ENCODE measurements around the gene TTYH2.

DNA sequence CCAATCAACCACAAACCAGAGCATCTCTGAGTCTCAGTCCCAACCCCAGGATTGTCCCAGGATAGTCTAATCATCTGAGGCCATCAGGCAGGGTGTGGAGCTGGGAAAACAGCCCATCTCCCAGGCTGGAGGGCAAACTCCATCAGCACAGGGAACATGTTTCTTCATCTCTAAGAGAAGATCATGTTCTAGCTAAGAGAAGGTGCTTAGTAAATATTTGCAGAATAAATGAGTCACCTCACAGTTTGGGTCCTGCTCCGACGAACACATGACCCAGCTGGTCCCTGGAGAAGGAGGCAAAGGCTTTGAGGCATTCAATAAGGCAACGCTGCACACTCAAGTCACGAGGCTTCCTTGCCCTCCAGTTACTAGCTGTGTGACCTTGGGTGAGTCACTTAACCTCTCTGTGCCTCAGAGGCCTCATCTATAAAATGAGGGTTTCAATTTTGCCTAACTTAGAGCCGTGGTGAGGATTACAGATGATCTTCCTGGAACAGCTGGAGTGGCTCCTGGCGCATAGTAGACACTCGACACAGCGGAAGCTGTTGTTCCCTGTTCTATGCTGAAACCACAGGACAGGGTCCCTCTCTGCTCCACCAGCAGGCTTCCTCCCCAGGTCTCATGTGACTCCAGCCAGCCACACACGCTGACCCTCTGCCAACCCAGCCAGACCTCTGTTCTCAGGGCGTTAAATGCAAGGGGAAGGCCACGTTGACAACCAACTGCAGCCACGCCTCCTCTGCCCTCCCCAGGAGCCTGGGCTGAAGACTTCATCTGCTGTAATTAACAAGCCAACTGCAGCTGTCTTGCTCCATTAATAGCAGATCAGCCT is 20.2 kb upstream of the TTYH2 start:
- TF ChIP-seq, protein P1, sequence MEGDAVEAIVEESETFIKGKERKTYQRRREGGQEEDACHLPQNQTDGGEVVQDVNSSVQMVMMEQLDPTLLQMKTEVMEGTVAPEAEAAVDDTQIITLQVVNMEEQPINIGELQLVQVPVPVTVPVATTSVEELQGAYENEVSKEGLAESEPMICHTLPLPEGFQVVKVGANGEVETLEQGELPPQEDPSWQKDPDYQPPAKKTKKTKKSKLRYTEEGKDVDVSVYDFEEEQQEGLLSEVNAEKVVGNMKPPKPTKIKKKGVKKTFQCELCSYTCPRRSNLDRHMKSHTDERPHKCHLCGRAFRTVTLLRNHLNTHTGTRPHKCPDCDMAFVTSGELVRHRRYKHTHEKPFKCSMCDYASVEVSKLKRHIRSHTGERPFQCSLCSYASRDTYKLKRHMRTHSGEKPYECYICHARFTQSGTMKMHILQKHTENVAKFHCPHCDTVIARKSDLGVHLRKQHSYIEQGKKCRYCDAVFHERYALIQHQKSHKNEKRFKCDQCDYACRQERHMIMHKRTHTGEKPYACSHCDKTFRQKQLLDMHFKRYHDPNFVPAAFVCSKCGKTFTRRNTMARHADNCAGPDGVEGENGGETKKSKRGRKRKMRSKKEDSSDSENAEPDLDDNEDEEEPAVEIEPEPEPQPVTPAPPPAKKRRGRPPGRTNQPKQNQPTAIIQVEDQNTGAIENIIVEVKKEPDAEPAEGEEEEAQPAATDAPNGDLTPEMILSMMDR (IDR thresholded peaks at IDR 0.05): no peak
- TF ChIP-seq POLR2AphosphoS5 (IDR thresholded peaks at IDR 0.05): peak in 2 of 3 donors; percentile 16 to 61
- no peak for TF ChIP-seq POLR2A (IDR thresholded peaks at IDR 0.05)
